Erythroblast (primary cell): ENCODE data around the gene USH1G.

Source experiments
- GATA1 ChIP-seq: IDR thresholded peaks from 2 replicates; pipeline ENCODE4 v1.6.1; 2011; ENCODE audit warnings: low read depth, mild to moderate bottlenecking, control low read depth, low read length, moderate library complexity
- POLR2A ChIP-seq: IDR thresholded peaks from 2 replicates; pipeline ENCODE4 v1.6.1; 2011; ENCODE audit warnings: mild to moderate bottlenecking, low read length

DNA sequence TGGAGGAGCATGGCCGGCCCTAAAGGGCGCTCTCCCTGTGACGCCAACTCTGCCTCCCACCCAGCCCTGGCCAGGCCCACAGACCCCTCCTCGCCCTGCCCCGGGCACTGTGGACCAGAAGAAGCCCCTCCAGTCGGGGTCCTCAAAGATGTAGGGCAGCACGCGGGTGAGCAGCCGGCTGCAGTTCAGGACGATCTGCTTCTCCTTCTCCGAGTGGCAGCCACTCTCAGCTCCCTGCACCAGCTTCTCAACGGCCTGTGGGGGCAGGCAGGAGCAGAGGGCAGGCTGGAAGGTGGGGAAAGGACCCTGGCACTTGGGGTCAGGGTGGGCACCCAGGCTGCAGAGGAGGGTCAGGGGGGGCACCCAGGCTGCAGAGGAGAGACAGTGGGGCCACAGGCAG is 40.6 kb upstream of the USH1G start:
- TF ChIP-seq POLR2A (no peak), GATA1 (no peak)
